GM21447 (cell line): ENCODE measurements around the gene DIABLO.
"Not testable (repeated sequence)": the region's sequence is repeated elsewhere in the genome, so short reads cannot be mapped to it uniquely, and the experiment has no call there.

Experiments
- ATAC-seq: cut with Tn5 transposase; IDR thresholded peaks from one replicate; pipeline ENCODE4 v1.9.1; 2021; ENCODE audit not compliant: unreplicated experiment

DIABLO gene

GRCh38 chr12:122190842-122191668 is 34.8 kb downstream of the DIABLO start:
- ATAC-seq = no peak

GRCh38 chr12:122189626-122190475 is 36.0 kb downstream of the DIABLO start:
- no peak for ATAC-seq

GRCh38 chr12:122187466-122187865 is 38.4 kb downstream of the DIABLO start:
- no peak for ATAC-seq

GRCh38 chr12:122185494-122186082 is 40.3 kb downstream of the DIABLO start:
- ATAC-seq = no peak

- ATAC-seq = no peak
Measured at GRCh38 chr12:122185079-122185478, 40.8 kb downstream of the DIABLO start.

GRCh38 chr12:122184517-122184916 is 41.3 kb downstream of the DIABLO start:
- ATAC-seq = no peak

GRCh38 chr12:122183588-122183940 is 42.3 kb downstream of the DIABLO start:
- no peak for ATAC-seq

GRCh38 chr12:122182887-122183587 is 42.8 kb downstream of the DIABLO start, which contains the start of gene LRRC43:
LRRC43 (plus strand) TSS chr12:122183123; CDS start chr12:122183145, 22 bp downstream.
- ATAC-seq = no peak

GRCh38 chr12:122176473-122176872 is 49.4 kb downstream of the DIABLO start:
- ATAC-seq = not testable (repeated sequence)

GRCh38 chr12:122174155-122174845 is 51.6 kb downstream of the DIABLO start, which contains the start of gene IL31:
IL31 (minus strand) TSS chr12:122174221; CDS start chr12:122174172, 49 bp downstream.
- ATAC-seq = no peak

- ATAC-seq = no peak
Measured at GRCh38 chr12:122172262-122172939, 53.5 kb downstream of the DIABLO start.

GRCh38 chr12:122171399-122171798 is 54.5 kb downstream of the DIABLO start:
- ATAC-seq = no peak

- ATAC-seq = no peak
Measured at GRCh38 chr12:122168492-122168891, 57.4 kb downstream of the DIABLO start.

GRCh38 chr12:122167356-122167925 is 58.4 kb downstream of the DIABLO start:
- no peak for ATAC-seq

GRCh38 chr12:122166422-122167349 is 59.2 kb downstream of the DIABLO start:
- peak; percentile 55 for ATAC-seq

- no peak for ATAC-seq
Measured at GRCh38 chr12:122162976-122163375, 62.9 kb downstream of the DIABLO start.

- ATAC-seq = no peak
Measured at GRCh38 chr12:122161682-122162081, 64.2 kb downstream of the DIABLO start.

GRCh38 chr12:122160761-122161160 is 65.1 kb downstream of the DIABLO start:
- no peak for ATAC-seq
